GM12878 (cell line): ENCODE measurements around the gene CHRM2. TPM values are rescaled to one million over a fixed set of nuclear protein-coding genes. Genes with fewer than 3 reads are reported as not detected.

Experiments used
- ATAC-seq: fragments of 200-7000 bp; cut with Tn5 transposase; 3 replicates; pipeline ENCODE4 v1.9.1; 2020; ENCODE audit warnings: mild to moderate bottlenecking, moderate library complexity
- BruUV-seq: library from RNA; stranded (reverse); fragments of 400-500 nt; replicated peaks from 2 replicates; lab custom pipeline; 2021; lab: Mats Ljungman, UMichigan
- CTCF ChIA-PET: fragments of 300-600 bp; sonication (Branson Sonifier 250); formaldehyde crosslinking; extraction: SDS; loops from one replicate; lab custom pipeline; 2021; ENCODE audit warnings: inconsistent platforms; lab: Yijun Ruan, JAX
- POLR2A ChIA-PET: fragments of 350-600 bp; formaldehyde crosslinking; extraction: SDS; loops from one replicate; lab custom pipeline; 2021; ENCODE audit warnings: inconsistent platforms; lab: Charles Lee
- RAD21 ChIA-PET: fragments of 300-600 bp; sonication (Branson Sonifier 250); formaldehyde crosslinking; loops from one replicate; lab custom pipeline; 2023; ENCODE audit warnings: antibody characterized with exemption; ENCODE audit not compliant: unreplicated experiment; lab: Charles Lee
- SMC1A ChIA-PET: fragments of 300-600 bp; sonication (Branson Sonifier 250); formaldehyde crosslinking; loops from one replicate; lab custom pipeline; 2023; ENCODE audit not compliant: unreplicated experiment, uncharacterized antibody; lab: Charles Lee
- DNase-seq: peaks from one replicate; pipeline ENCODE4 v3.0.0-alpha.2; 2011; ENCODE audit warnings: low read depth, low spot score
- FAIRE-seq: peaks from 3 replicates; lab custom pipeline; 2011; peaks lifted over from hg19 to GRCh38; lab: Jason Lieb, UNC
- H2AFZ ChIP-seq: 2 replicates; pipeline ENCODE4 v1.6.0; 2011; ENCODE audit warnings: low read depth, low read length, control low read depth; ENCODE audit not compliant: control insufficient read depth
- H3K27ac ChIP-seq: 2 replicates; pipeline ENCODE4 v1.5.1; 2011; ENCODE audit warnings: control low read depth; ENCODE audit not compliant: control insufficient read depth, insufficient read depth
- H3K27me3 ChIP-seq, 2 experiments: replicated peaks in 1 of 2; 2 replicates each; pipeline versions ENCODE4 v1.6.0 to v1.6.1; 2011; ENCODE audit warnings: low read length in 1 of 2; ENCODE audit not compliant: control insufficient read depth in 2 of 2, insufficient read depth in 2 of 2
- H3K36me3 ChIP-seq, 2 experiments: 2 replicates each; pipeline ENCODE4 v1.5.1; 2011; ENCODE audit warnings: low read length in 1 of 2; ENCODE audit not compliant: control insufficient read depth in 2 of 2, insufficient read depth in 2 of 2
- H3K4me1 ChIP-seq: 2 replicates; pipeline ENCODE4 v1.6.1; 2011; ENCODE audit warnings: mild to moderate bottlenecking, low read length, moderate library complexity, mixed read lengths; ENCODE audit not compliant: control insufficient read depth, insufficient read depth
- H3K4me2 ChIP-seq: 2 replicates; pipeline ENCODE4 v1.6.0; 2011; ENCODE audit warnings: control low read depth; ENCODE audit not compliant: control insufficient read depth, insufficient read depth
- H3K4me3 ChIP-seq: fragments of 200-600 bp; sonication (generic); 2 replicates; pipeline ENCODE4 v1.5.1; 2016
- H3K79me2 ChIP-seq: 2 replicates; pipeline ENCODE4 v1.6.0; 2011; ENCODE audit warnings: low read length; ENCODE audit not compliant: control insufficient read depth, insufficient read depth
- H3K9ac ChIP-seq: 2 replicates; pipeline ENCODE4 v1.8.0; 2011; ENCODE audit warnings: low read length, control low read depth, mixed read lengths; ENCODE audit not compliant: control insufficient read depth, insufficient read depth
- H3K9me3 ChIP-seq: replicated peaks from 3 replicates; pipeline ENCODE4 v1.5.1; 2011; ENCODE audit warnings: mild to moderate bottlenecking, low read length; ENCODE audit not compliant: control insufficient read depth, insufficient read depth
- H4K20me1 ChIP-seq: 2 replicates; pipeline ENCODE4 v1.6.0; 2011; ENCODE audit not compliant: control insufficient read depth, insufficient read depth
- ASH2L ChIP-seq: fragments of 300-600, 200-600 bp; sonication (generic); IDR thresholded peaks from 2 replicates; pipeline ENCODE4 v1.6.1; 2017; ENCODE audit warnings: low read depth, mild to moderate bottlenecking, borderline replicate concordance
- DPF2 ChIP-seq: fragments of 450-650 bp; IDR thresholded peaks from 2 replicates; pipeline ENCODE4 v1.6.1; 2017; ENCODE audit warnings: mild to moderate bottlenecking
- ETV6 ChIP-seq, 2 experiments: fragments of 450-650 bp in 1 of 2; IDR thresholded peaks in 1 of 2; conservative IDR thresholded peaks in 1 of 2; 2 replicates each; pipeline ENCODE4 v1.6.1; 2014; ENCODE audit warnings: antibody characterized with exemption in 1 of 2, borderline replicate concordance in 1 of 2, low read depth in 1 of 2, mild to moderate bottlenecking in 1 of 2, moderate library complexity in 1 of 2
- HCFC1 ChIP-seq: fragments of 150-350 bp; IDR thresholded peaks from 2 replicates; pipeline ENCODE4 v1.6.1; 2014; ENCODE audit warnings: low read length
- HDAC2 ChIP-seq: fragments of 200-600 bp; sonication (generic); IDR thresholded peaks from 2 replicates; pipeline ENCODE4 v1.6.1; 2017
- MYC ChIP-seq: IDR thresholded peaks from 2 replicates; pipeline ENCODE4 v1.6.1; 2011; ENCODE audit warnings: mild to moderate bottlenecking, low read length, moderate library complexity, inconsistent platforms; ENCODE audit not compliant: insufficient read depth, insufficient replicate concordance, insufficient read length, severe bottlenecking
- NFXL1 ChIP-seq: fragments of 450-650 bp; IDR thresholded peaks from 2 replicates; pipeline ENCODE4 v1.6.1; 2017; ENCODE audit warnings: antibody characterized with exemption, mild to moderate bottlenecking, borderline replicate concordance
- SMC3 ChIP-seq: IDR thresholded peaks from 2 replicates; pipeline ENCODE4 v1.6.1; 2011; ENCODE audit warnings: low read length, improper control_type of control experiment, borderline replicate concordance
- SUPT20H ChIP-seq: IDR thresholded peaks from 2 replicates; pipeline ENCODE4 v1.6.1; 2011; ENCODE audit warnings: low read depth, mild to moderate bottlenecking, low read length, moderate library complexity, borderline replicate concordance; ENCODE audit not compliant: control insufficient read depth
- YY1 ChIP-seq: IDR thresholded peaks from 2 replicates; pipeline ENCODE4 v1.6.1; 2011; ENCODE audit warnings: low read depth, mild to moderate bottlenecking, low read length
- ZNF207 ChIP-seq: fragments of 450-650 bp; IDR thresholded peaks from 2 replicates; pipeline ENCODE4 v1.6.1; 2014; ENCODE audit warnings: antibody characterized with exemption, mild to moderate bottlenecking, borderline replicate concordance
- ZSCAN29 ChIP-seq: fragments of 450-650 bp; IDR thresholded peaks from 2 replicates; pipeline ENCODE4 v1.6.1; 2017; ENCODE audit warnings: mild to moderate bottlenecking, moderate library complexity
- WGBS: methylation state at CpG from one replicate; pipeline ENCODE4 v1.1.6; 2016; ENCODE audit warnings: low lambda C conversion rate; ENCODE audit not compliant: insufficient replicate concordance, insufficient coverage; ENCODE audit errors: missing lambda C conversion rate; 5-methylcytosine and 5-hydroxymethylcytosine counted together
- in situ Hi-C: fragments of 300-500 bp; cut with MboI; formaldehyde crosslinking; loops from 9 replicates; pipeline ENCODE4 v1.14.3; 2018; ENCODE audit warnings: mixed read lengths
- intact Hi-C: fragments of 100-400 bp; cut with micrococcal nuclease; formaldehyde crosslinking; loops from one replicate; pipeline ENCODE4 v1.14.2; 2022; ENCODE audit not compliant: unreplicated experiment
- polyA plus RNA-seq, 11 experiments: library from polyadenylated mRNA; depleted of rRNA in 4 of 11; unstranded in 6 of 11; stranded (reverse) in 5 of 11; fragments of >200 nt; fragmentation: Nextera tagmentation in 4 of 11; fragmentation: Illumina TruSeq in 1 of 11; extraction: Ambion mirVana in 4 of 11; extraction: Trizol in 1 of 11; gene quantifications; 1 replicate in 1 of 11; 2 replicates in 10 of 11; pipeline versions ENCODE4 v1.2.1 to v1.2.3, GENCODE V29; 2011 to 2016; ENCODE audit warnings: inconsistent platforms in 2 of 11, missing spikeins in 2 of 11, low read depth in 1 of 11
- total RNA-seq, 4 experiments: library from RNA; depleted of rRNA in 3 of 4; stranded (reverse); fragments of >200 nt in 3 of 4; fragmentation: Illumina TruSeq in 1 of 4; extraction: Trizol in 1 of 4; gene quantifications; 2 replicates each; pipeline versions ENCODE4 v1.2.1 to v1.2.3, GENCODE V29; 2013 to 2021
- TF ChIP-seq, protein P1 (sequence below): fragments of 450-650 bp; formaldehyde crosslinking; IDR thresholded peaks from 2 replicates; pipeline ENCODE4 v1.4.0; 2022; ENCODE audit warnings: mild to moderate bottlenecking, moderate library complexity
- TF ChIP-seq, protein P2 (sequence below): IDR thresholded peaks from 2 replicates; pipeline ENCODE4 v1.6.1; 2012; ENCODE audit warnings: low read depth, low read length, improper control_type of control experiment
- TF ChIP-seq, protein P3 (sequence below): fragments of 450-650 bp; IDR thresholded peaks from 2 replicates; pipeline ENCODE4 v1.6.1; 2017; ENCODE audit warnings: low read depth, mild to moderate bottlenecking, moderate library complexity
- TF ChIP-seq, protein P4 (sequence below): fragments of 450-650 bp; IDR thresholded peaks from 2 replicates; pipeline ENCODE4 v1.6.1; 2018; ENCODE audit warnings: mild to moderate bottlenecking, low read depth, moderate library complexity; ENCODE audit not compliant: partially characterized antibody

The CHRM2 gene
- total and polyA plus RNA-seq, 10 of the 15 experiments (the other 5 are each of a cell fraction or from before 2014, with no cell fraction given): 0.05 TPM; not detected in 9

DNA sequence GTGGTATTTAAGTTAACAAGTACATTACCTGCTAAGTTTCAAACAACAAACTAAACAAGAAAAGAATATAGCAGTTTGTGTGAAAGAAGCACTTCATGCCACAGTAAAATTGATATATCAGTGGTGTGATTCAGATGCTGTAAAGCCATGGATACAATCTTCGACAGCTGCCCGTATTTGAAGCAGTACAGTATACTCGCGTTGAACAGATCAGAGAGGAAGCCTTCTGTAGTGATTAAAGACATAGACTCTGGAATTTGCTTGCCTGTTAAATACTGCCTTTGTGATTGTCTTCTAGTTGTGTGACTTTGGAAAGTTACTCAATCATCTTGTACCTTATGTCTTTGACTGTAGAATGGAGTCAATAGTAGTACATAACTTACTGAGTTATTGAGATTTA is 71.7 kb downstream of the CHRM2 start:
- ATAC-seq: no peak
- SMC1A ChIA-PET: interaction anchor here (1.0 to 1.6 kb wide), 3 partner anchors 17 to 512 kb away, joined by 3 to 4 read pairs (median 3); no protein-coding TSS in a partner anchor
- in situ Hi-C loops: no loop called here
- H3K79me2 ChIP-seq: no peaks in the 10 kb centered on the region
- RAD21 ChIA-PET: no interaction called here
- H3K36me3 ChIP-seq: no peaks in the 10 kb centered on the region
- no TSS peak for BruUV-seq
- H3K4me1 ChIP-seq: no peaks in the 10 kb centered on the region
- intact Hi-C loops: no loop called here
- no peaks in the 10 kb centered on the region for H3K9me3 ChIP-seq
- CTCF ChIA-PET: interaction anchor here (0.8 kb wide), 1 partner anchor 9 kb away, joined by 3 read pairs; no protein-coding TSS in a partner anchor
- H3K27me3 ChIP-seq: no peaks in the 10 kb centered on the region
- no peaks in the 10 kb centered on the region for H4K20me1 ChIP-seq
- no peak for FAIRE-seq
- H3K9ac ChIP-seq: no peak overlapping the region
- DNase-seq: no peak
- no peak overlapping the region for H3K27ac ChIP-seq
- H2AFZ ChIP-seq: no peak overlapping the region
- no peak overlapping the region for H3K4me2 ChIP-seq
- POLR2A ChIA-PET: no interaction called here
- no peak overlapping the region for H3K4me3 ChIP-seq
- 94% methylated on average over 4 of the region's 4 CpGs for WGBS
- no peak for TF ChIP-seq ASH2L
- TF ChIP-seq HDAC2: no peak
- no peak for TF ChIP-seq HCFC1
- no peak for TF ChIP-seq SMC3
- TF ChIP-seq, protein P1, sequence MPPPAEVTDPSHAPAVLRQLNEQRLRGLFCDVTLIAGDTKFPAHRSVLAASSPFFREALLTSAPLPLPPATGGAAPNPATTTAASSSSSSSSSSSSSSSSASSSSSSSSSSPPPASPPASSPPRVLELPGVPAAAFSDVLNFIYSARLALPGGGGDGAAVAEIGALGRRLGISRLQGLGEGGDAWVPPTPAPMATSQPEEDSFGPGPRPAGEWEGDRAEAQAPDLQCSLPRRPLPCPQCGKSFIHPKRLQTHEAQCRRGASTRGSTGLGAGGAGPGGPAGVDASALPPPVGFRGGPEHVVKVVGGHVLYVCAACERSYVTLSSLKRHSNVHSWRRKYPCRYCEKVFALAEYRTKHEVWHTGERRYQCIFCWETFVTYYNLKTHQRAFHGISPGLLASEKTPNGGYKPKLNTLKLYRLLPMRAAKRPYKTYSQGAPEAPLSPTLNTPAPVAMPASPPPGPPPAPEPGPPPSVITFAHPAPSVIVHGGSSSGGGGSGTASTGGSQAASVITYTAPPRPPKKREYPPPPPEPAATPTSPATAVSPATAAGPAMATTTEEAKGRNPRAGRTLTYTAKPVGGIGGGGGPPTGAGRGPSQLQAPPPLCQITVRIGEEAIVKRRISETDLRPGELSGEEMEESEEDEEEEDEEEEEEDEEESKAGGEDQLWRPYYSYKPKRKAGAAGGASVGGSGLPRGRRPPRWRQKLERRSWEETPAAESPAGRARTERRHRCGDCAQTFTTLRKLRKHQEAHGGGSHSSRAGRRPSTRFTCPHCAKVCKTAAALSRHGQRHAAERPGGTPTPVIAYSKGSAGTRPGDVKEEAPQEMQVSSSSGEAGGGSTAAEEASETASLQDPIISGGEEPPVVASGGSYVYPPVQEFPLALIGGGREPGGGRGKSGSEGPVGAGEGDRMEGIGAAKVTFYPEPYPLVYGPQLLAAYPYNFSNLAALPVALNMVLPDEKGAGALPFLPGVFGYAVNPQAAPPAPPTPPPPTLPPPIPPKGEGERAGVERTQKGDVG: no peak
- TF ChIP-seq, protein P2, sequence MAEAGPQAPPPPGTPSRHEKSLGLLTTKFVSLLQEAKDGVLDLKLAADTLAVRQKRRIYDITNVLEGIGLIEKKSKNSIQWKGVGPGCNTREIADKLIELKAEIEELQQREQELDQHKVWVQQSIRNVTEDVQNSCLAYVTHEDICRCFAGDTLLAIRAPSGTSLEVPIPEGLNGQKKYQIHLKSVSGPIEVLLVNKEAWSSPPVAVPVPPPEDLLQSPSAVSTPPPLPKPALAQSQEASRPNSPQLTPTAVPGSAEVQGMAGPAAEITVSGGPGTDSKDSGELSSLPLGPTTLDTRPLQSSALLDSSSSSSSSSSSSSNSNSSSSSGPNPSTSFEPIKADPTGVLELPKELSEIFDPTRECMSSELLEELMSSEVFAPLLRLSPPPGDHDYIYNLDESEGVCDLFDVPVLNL: no peak
- TF ChIP-seq ETV6 (conservative IDR thresholded peaks at IDR 0.05 in 1 of 2, IDR thresholded peaks at IDR 0.05 in 1 of 2; ENCODE audit: borderline replicate concordance in 1 of 2, low read depth in 1 of 2): no peak
- no peak for TF ChIP-seq SUPT20H
- TF ChIP-seq, protein P3, sequence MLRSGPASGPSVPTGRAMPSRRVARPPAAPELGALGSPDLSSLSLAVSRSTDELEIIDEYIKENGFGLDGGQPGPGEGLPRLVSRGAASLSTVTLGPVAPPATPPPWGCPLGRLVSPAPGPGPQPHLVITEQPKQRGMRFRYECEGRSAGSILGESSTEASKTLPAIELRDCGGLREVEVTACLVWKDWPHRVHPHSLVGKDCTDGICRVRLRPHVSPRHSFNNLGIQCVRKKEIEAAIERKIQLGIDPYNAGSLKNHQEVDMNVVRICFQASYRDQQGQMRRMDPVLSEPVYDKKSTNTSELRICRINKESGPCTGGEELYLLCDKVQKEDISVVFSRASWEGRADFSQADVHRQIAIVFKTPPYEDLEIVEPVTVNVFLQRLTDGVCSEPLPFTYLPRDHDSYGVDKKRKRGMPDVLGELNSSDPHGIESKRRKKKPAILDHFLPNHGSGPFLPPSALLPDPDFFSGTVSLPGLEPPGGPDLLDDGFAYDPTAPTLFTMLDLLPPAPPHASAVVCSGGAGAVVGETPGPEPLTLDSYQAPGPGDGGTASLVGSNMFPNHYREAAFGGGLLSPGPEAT: no peak
- no peak for TF ChIP-seq MYC
- TF ChIP-seq YY1: no peak
- TF ChIP-seq ZNF207: no peak
- TF ChIP-seq NFXL1: no peak
- TF ChIP-seq ZSCAN29: no peak
- TF ChIP-seq DPF2: no peak
- TF ChIP-seq, protein P4, sequence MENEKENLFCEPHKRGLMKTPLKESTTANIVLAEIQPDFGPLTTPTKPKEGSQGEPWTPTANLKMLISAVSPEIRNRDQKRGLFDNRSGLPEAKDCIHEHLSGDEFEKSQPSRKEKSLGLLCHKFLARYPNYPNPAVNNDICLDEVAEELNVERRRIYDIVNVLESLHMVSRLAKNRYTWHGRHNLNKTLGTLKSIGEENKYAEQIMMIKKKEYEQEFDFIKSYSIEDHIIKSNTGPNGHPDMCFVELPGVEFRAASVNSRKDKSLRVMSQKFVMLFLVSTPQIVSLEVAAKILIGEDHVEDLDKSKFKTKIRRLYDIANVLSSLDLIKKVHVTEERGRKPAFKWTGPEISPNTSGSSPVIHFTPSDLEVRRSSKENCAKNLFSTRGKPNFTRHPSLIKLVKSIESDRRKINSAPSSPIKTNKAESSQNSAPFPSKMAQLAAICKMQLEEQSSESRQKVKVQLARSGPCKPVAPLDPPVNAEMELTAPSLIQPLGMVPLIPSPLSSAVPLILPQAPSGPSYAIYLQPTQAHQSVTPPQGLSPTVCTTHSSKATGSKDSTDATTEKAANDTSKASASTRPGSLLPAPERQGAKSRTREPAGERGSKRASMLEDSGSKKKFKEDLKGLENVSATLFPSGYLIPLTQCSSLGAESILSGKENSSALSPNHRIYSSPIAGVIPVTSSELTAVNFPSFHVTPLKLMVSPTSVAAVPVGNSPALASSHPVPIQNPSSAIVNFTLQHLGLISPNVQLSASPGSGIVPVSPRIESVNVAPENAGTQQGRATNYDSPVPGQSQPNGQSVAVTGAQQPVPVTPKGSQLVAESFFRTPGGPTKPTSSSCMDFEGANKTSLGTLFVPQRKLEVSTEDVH: no peak
